ENCODE results near the gene HECW1. TPM values are rescaled to one million over a fixed set of nuclear protein-coding genes. Genes with fewer than 3 reads are reported as not detected.

HECW1 gene
- total RNA-seq, 1 experiment from 2014 or later: 0.77 TPM

GRCh38 chr7:43489257-43489656, 376.8 kb downstream of the HECW1 start:
- ATAC-seq (no peak), DNase-seq (ENCODE audit: low read depth, low spot score) (no peak)
- no TSS peak for BruUV-seq (replicated peaks)
- Histone ChIP-seq H3K4me3 (ENCODE audit: low read depth in 2 of 2, low read length in 2 of 2) (no peak overlapping the region), H3K27ac (ENCODE audit: low read length) (no peak overlapping the region), H3K9me3 (ENCODE audit: control insufficient read depth, insufficient read depth, low read depth, low read length) (no peaks in the 10 kb centered on the region), H3K36me3 (ENCODE audit: control insufficient read depth, insufficient read depth, low read length) (no peaks in the 10 kb centered on the region), H3K27me3 (ENCODE audit: control insufficient read depth, insufficient read depth, low read length) (peaks cover 14% of the 10 kb centered on the region), H3K4me1 (ENCODE audit: control insufficient read depth, insufficient read depth, low read length) (no peaks in the 10 kb centered on the region)
- intact Hi-C loops (cut with micrococcal nuclease; ENCODE audit: unreplicated experiment): no loop called here
- in situ Hi-C loops (cut with HindIII; ENCODE audit: low pct_unique_long_range_greater_than_20kb, low sequenced_read_pairs): no loop called here
- CTCF ChIA-PET: no interaction called here
- TF ChIP-seq POLR2AphosphoS5 (IDR thresholded peaks at IDR 0.05; ENCODE audit: low read depth, low read length): no peak
- no peak for TF ChIP-seq CTCF (IDR thresholded peaks at IDR 0.05)
- TF ChIP-seq TCF7L2 (IDR thresholded peaks at IDR 0.05; ENCODE audit: low read depth, low read length): no peak
- no peak for TF ChIP-seq REST (IDR thresholded peaks at IDR 0.05; ENCODE audit: insufficient read depth in 1 of 2, low read depth in 2 of 2, low read length in 1 of 2)
- no peak for TF ChIP-seq SIN3A (IDR thresholded peaks at IDR 0.05; ENCODE audit: borderline replicate concordance, insufficient read depth, low read depth, low read length)
- POLR2A ChIA-PET: no interaction called here

GRCh38 chr7:43490016-43490415, 377.6 kb downstream of the HECW1 start:
- Histone ChIP-seq H3K4me3 (ENCODE audit: low read depth in 2 of 2, low read length in 2 of 2) (no peak overlapping the region), H3K9me3 (ENCODE audit: control insufficient read depth, insufficient read depth, low read depth, low read length) (no peaks in the 10 kb centered on the region), H3K36me3 (ENCODE audit: control insufficient read depth, insufficient read depth, low read length) (no peaks in the 10 kb centered on the region), H3K27ac (ENCODE audit: low read length) (no peak overlapping the region), H3K4me1 (ENCODE audit: control insufficient read depth, insufficient read depth, low read length) (no peaks in the 10 kb centered on the region), H3K27me3 (ENCODE audit: control insufficient read depth, insufficient read depth, low read length) (peaks cover 14% of the 10 kb centered on the region)
- ChIA-PET POLR2A (no interaction called here), CTCF (no interaction called here)
- DNase-seq (ENCODE audit: low read depth, low spot score) (no peak), ATAC-seq (no peak)
- TF ChIP-seq SIN3A (IDR thresholded peaks at IDR 0.05; ENCODE audit: borderline replicate concordance, insufficient read depth, low read depth, low read length): no peak
- no peak for TF ChIP-seq TCF7L2 (IDR thresholded peaks at IDR 0.05; ENCODE audit: low read depth, low read length)
- no peak for TF ChIP-seq POLR2AphosphoS5 (IDR thresholded peaks at IDR 0.05; ENCODE audit: low read depth, low read length)
- TF ChIP-seq CTCF (IDR thresholded peaks at IDR 0.05): no peak
- no peak for TF ChIP-seq REST (IDR thresholded peaks at IDR 0.05; ENCODE audit: insufficient read depth in 1 of 2, low read depth in 2 of 2, low read length in 1 of 2)
- intact Hi-C loops (cut with micrococcal nuclease; ENCODE audit: unreplicated experiment): no loop called here
- BruUV-seq (replicated peaks): no TSS peak
- in situ Hi-C loops (cut with HindIII; ENCODE audit: low pct_unique_long_range_greater_than_20kb, low sequenced_read_pairs): no loop called here
